HG03354 (cell line): ENCODE data around the gene PFN4.
"Not testable (repeated sequence)": the region's sequence is repeated elsewhere in the genome, so short reads cannot be mapped to it uniquely, and the experiment has no call there.

Experiments
- ATAC-seq: cut with Tn5 transposase; IDR thresholded peaks from one replicate; pipeline ENCODE4 v1.9.1; 2021; ENCODE audit warnings: mild to moderate bottlenecking; ENCODE audit not compliant: unreplicated experiment, poor library complexity, severe bottlenecking

PFN4 gene

GRCh38 chr2:24117902-24118301 is 5.2 kb downstream of the PFN4 start:
- ATAC-seq = no peak

- ATAC-seq = no peak
Observed at GRCh38 chr2:24115057-24115456, 8.1 kb downstream of the PFN4 start.

- no peak for ATAC-seq
Observed at GRCh38 chr2:24111407-24111901, 11.7 kb downstream of the PFN4 start.

- ATAC-seq = no peak
Observed at GRCh38 chr2:24110660-24111303, 12.4 kb downstream of the PFN4 start.

- ATAC-seq = not testable (repeated sequence)
Observed at GRCh38 chr2:24109431-24109830, 13.7 kb downstream of the PFN4 start.

GRCh38 chr2:24107336-24107735 is 15.8 kb downstream of the PFN4 start:
- no peak for ATAC-seq

- ATAC-seq = no peak
Observed at GRCh38 chr2:24106786-24107185, 16.3 kb downstream of the PFN4 start.

GRCh38 chr2:24105816-24106215 is 17.3 kb downstream of the PFN4 start:
- ATAC-seq = no peak

GRCh38 chr2:24104906-24105305 is 18.2 kb downstream of the PFN4 start:
- no peak for ATAC-seq

- ATAC-seq = no peak
Observed at GRCh38 chr2:24104110-24104650, 19.0 kb downstream of the PFN4 start.

- ATAC-seq = no peak
Observed at GRCh38 chr2:24102677-24103076, 20.5 kb downstream of the PFN4 start.

- no peak for ATAC-seq
Observed at GRCh38 chr2:24101992-24102391, 21.1 kb downstream of the PFN4 start.

GRCh38 chr2:24100732-24101131 is 22.4 kb downstream of the PFN4 start:
- ATAC-seq = not testable (repeated sequence)

- ATAC-seq = not testable (repeated sequence)
Observed at GRCh38 chr2:24095171-24095677, 27.9 kb downstream of the PFN4 start.

- not testable (repeated sequence) for ATAC-seq
Observed at GRCh38 chr2:24093270-24093669, 29.9 kb downstream of the PFN4 start.

GRCh38 chr2:24088821-24089359 is 34.2 kb downstream of the PFN4 start:
- no peak for ATAC-seq

- no peak for ATAC-seq
Observed at GRCh38 chr2:24087032-24087431, 36.1 kb downstream of the PFN4 start.

- no peak for ATAC-seq
Observed at GRCh38 chr2:24086241-24086640, 36.9 kb downstream of the PFN4 start.

GRCh38 chr2:24085200-24085489 is 38.0 kb downstream of the PFN4 start:
- ATAC-seq = no peak

GRCh38 chr2:24084386-24085199 is 38.5 kb downstream of the PFN4 start, which contains the start of gene TP53I3:
TSS of gene TP53I3 (minus strand) at chr2:24084834. CDS start at chr2:24084326, 508 bp downstream.
- peak; percentile 86 for ATAC-seq
